GM19463 (cell line): ENCODE measurements around the gene CLMN.

ENCODE experiments used
- ATAC-seq: cut with Tn5 transposase; IDR thresholded peaks from one replicate; pipeline ENCODE4 v1.9.1; 2021; ENCODE audit warnings: mild to moderate bottlenecking, moderate library complexity; ENCODE audit not compliant: unreplicated experiment

CLMN gene

DNA sequence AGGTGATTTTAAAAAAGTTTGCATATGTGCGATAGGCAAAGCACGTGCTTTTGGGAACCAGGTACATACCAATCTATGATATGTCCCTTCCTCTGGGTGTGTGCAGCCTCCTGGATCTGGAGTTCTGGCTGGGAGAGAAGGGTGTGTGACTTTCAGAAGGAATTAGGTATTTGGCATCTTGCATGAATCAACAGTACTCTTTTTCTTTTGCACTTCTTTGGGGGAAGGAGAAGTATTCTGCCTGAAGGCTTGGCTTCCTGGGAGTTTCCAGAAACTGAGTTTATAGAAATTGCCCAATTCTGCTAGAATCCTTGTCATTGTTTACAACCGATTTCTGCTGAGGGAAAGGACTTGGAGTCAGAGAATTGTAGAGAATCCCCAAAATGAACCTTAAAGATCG, 2.9 kb upstream of the CLMN start:
- ATAC-seq: no peak

DNA sequence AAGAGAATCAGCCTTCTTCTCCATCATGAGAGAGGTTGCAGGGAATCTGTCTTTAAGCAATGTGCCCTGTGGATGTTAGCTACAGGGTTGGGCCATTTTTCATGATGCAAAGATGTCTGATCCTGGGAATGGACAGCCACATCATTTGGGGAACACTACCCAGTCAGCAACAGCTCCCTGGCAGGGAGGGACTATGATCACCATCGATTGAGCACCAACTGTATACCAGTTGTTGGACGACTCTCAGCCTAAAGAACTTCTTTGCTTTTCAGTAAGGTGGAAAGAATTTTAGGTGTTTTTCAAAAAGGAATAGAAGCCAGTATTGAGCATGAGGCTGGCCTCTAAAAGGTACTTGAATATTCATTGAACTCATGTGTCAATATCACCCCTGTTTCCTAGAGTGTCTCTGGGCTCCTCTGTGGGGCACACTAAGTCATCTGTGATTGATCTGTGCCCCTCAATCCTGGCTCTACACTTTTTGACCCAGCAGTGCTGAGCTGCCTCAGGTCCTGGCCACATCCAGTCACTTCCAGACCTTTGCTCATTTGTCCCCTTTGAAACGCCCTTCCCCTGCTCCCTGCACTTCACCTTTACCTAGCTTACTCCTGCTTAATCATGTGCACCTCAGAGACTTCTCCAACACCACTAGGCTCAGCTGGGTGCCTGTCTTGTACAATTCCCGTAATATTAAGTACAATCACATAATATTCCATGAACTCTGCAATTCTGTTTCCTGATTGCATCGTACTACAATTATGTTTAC, 2.2 kb upstream of the CLMN start:
- no peak for ATAC-seq

GRCh38 chr14:95320955-95321600, 1.4 kb upstream of the CLMN start:
- ATAC-seq: no peak

DNA sequence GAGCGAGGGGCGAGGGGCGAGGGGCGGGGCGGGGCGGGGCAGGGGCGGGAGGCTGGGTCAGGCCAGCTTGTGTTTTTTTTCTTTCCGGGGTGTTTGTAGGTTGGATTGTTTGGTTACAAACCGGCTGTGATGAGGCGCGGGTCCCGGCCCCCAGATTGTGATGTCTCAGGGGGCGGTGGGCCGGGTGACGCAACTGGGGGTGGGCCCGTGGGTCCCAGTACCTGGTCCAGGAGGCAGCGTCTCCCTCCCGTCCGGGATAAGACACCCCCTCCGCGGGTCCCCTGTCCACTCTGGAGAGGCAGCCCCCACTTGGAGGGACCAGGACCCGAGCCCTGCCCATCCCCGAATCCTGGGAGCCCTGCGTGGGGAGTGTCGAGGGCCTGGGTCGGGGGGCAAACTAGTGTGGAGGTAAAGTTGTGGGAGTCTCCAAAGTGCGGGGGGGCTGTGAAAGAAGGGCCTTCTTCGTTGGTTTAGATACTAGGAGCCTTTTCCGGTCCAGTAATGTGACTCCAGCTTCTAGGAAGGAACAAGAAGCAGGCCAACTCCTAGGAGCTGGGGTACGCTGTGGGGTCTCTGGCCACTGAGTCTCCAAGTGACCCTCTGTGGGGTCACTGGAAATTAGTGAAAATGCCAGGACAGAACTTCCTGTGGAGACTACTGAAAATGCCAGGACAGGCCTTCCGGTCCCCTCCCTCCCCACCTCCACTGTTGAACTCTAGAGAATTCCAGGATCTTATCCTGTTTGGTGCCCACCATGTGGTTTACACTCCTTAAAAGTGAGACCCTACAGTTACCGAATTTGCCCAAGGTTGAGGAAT, 579 bp upstream of the CLMN start:
- no peak for ATAC-seq

DNA sequence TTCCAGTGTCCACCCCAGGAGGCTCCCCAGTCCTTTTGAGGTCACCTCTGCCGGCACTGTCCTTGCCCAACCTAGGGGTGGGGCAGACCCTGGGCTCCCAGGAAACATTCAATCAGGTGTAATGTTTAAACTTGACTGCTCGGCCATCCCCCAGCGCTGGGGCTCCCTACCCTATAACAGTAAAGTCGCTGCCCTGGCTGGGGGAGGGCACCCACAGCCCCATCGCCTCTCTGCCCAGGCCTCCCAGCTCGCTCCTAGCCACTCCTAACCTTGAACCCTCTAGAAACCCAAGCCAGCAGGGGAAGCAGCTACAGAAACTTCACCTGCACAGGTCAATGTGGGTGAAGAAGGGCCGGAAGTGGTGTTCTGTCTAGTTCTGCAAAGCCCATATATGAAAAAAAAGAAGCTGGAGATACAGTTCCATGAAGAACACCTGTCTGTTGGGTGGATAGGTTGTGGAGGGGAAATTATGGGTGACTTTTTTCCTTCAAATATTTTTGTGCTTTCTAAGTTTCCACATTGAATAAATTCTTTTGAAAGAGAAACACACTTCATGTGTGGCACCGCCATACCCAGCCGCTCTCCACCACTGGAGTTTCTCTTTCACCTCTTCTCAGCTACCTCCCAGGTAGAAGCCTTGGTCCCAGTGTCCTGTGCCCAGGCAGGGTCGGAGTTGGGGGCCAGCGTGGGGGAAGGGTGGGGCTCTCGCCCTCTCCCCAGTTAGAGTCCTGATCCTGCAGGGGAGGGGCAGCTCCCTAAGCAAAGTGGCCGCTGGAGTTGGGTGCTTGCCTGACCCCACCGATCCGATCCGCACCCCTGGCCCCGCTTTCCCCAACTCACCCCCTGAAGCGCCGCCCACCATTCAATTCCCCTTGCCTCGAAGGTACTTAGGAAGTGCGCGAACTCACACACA, 1.1 kb downstream of the CLMN start:
- ATAC-seq: no peak

DNA sequence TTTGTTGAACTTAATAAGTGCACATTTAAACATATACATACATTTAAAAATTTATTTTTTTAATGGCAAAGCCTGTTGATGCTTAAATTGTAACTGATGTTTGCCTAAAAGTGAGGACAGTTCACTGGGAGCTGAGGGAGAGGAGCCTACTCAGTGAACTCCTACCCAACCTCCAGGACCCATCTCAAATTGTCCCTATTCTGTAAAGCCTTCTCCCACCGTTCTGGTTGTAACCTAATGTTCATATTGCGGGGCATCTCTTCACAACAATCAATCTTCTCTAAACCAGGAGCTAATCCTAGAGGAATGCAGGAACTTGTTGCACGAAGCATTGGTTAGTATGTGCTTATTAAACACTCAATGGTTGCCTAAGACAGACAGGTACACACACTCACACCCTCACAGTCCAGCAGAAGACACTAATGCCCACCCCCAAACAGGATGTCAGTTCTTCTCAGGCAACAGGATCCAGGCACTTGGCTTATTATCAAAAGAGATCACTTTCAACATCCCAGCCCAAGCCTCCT, 1.8 kb downstream of the CLMN start:
- ATAC-seq: no peak

- ATAC-seq: no peak
Observed at GRCh38 chr14:95316821-95317220, 2.9 kb downstream of the CLMN start.

GRCh38 chr14:95315579-95315978, 4.1 kb downstream of the CLMN start:
- no peak for ATAC-seq

GRCh38 chr14:95315156-95315555, 4.6 kb downstream of the CLMN start:
- no peak for ATAC-seq

GRCh38 chr14:95314609-95315008, 5.1 kb downstream of the CLMN start:
- ATAC-seq: peak; percentile 86

DNA sequence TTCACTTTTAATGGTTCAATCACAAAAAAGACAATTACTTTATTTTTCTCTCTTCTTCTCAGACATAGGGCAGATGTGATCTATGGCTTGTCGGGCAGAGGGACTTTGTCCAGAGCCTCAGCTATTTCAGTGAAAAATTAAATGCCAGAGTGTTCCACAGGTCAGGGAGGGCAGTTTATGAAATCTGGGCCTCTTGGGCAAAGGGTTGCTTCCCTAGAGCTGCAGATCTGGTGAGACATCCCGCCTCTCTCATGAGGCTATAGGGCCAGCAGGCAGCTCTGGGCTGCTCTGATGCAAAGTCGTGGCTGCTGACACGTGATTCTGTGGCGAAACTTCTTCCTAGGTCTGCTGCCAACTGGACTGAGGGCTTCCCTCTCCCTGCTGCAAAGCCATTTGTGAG, 6.0 kb downstream of the CLMN start:
- no peak for ATAC-seq

- ATAC-seq: no peak
Observed at GRCh38 chr14:95313190-95313589, 6.5 kb downstream of the CLMN start.

- no peak for ATAC-seq
Observed at GRCh38 chr14:95312311-95312710, 7.4 kb downstream of the CLMN start.

GRCh38 chr14:95311752-95312151, 8.0 kb downstream of the CLMN start:
- no peak for ATAC-seq

DNA sequence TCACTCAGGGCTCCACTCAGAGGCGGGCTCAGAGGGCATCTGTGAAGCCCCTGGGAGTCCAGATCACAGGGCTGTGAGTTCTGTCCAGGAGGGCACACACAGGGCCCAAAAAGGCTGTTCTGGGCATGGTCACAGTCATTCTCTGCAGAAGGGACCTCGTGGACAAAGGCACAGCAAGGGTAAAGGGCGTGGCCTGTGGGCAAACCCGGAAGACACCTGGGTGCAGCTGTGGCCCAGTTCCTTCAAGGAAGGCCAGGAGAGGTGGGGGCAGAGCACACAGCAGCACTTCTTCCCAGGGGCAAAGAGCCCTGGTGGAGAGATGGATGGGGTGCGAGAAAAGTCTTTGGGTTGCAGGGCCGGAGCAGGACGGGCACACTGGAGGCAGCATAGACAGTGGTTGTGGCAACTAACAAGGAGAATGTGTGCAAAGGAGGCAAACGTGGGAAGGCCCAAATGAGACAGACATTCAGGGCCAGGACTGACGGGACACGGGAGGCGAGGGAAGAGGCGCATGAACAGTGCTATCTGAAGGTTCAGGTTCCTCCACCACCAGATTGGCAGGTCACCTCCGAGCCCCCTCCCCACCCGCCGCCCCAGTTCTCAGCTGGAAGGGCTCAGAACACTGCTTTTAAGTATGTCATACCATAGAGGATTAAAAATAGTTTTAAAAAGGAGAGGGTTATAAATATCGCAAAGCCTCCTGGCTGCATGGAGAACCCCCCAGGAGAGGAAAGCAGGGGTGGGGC, 8.9 kb downstream of the CLMN start:
- no peak for ATAC-seq

DNA sequence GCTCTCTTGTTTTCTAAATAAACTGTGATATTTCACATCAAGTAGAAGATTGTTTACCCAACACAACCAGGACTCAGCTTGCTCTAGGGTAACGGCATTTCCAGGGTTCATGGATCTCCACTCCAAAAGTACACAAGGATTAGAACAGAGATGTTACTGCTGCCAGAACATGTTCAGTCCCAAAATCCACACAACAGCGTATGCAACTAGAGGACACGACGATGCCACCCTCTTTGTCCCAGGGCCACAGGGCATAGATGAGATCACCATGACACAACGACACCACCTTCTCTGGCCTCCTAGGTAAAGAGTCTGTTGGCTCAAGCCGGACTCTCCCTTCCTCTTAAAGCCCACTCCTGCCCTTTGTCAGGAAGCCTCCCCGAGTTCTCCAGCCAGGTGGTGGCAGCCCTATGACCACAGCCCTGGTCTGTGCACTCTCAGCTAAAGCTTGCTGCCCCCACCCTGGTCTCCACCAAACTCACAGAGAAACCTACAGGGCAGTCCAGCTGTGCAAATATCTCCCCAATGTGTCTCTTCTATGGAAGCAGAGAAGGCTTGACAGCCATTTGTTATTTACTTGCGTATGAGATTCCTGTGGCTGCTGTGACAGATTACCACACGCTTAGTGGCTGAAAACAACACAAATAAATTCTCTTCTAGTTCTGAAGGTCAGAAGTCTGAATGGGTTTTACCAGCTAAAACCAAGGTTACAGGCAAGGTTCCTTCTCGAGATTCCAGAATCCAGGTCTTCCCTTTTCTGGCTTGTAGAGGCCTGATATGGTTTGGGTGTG, 10.3 kb downstream of the CLMN start:
- no peak for ATAC-seq

DNA sequence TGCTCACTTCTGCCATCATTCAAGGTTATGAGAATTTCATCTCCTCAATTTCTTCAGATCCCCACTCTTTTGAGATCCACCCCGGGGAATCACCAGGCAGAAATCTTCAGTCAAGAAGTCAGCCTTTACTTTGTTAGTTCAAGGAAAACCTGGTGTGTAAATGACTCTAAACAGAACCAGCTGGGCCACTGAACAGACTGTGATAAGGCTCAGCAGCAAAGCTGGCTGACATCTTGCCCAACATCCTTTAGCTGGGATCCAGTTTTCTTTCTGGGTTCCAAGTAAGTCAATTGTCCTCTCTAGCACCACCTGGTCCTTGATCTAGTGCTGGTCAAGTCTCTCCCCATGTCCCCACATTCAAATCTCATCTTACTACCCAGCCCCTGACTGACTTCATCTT, 11.6 kb downstream of the CLMN start:
- ATAC-seq: no peak

- ATAC-seq: no peak
Observed at GRCh38 chr14:95307402-95308041, 12.2 kb downstream of the CLMN start.

DNA sequence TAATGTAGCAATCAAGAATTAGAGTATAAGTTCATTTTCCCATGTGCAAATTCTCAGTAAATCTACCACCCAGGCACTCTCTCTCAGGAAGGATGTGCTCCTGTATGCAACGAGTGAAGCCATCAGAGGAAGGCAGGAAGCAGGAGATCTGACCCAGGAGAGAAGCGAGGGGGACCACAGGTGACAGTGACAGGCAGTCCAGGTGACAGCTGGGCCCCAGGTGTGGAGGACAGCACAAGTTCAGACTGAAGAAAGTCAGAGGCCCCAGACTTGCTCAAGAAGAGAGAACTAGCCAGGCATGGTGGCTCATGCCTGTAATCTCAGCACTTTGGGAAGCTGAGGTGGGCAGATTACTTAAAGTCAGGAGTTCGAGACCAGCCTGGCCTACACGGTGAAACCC, 13.8 kb downstream of the CLMN start:
- ATAC-seq: no peak
